Keratinocyte (primary cell): ENCODE measurements around the gene CEACAM6.

ENCODE experiments used
- EZH2 ChIP-seq: IDR thresholded peaks from one replicate; pipeline ENCODE4 v1.6.1; 2012; ENCODE audit warnings: inconsistent platforms, mild to moderate bottlenecking, low read length, moderate library complexity
- TF ChIP-seq, protein P1 (sequence below), 3 experiments: IDR thresholded peaks in 1 of 3; conservative IDR thresholded peaks in 1 of 3; optimal IDR thresholded peaks in 1 of 3; 2 replicates in 2 of 3; 3 replicates in 1 of 3; pipeline versions ENCODE3 to v1.5.1; 2011; ENCODE audit warnings: low read length in 3 of 3, mild to moderate bottlenecking in 3 of 3, moderate library complexity in 2 of 3, control low read depth in 1 of 3, inconsistent platforms in 1 of 3; ENCODE audit not compliant: insufficient read depth in 2 of 3; ENCODE audit errors: extremely low read depth in 1 of 3

DNA sequence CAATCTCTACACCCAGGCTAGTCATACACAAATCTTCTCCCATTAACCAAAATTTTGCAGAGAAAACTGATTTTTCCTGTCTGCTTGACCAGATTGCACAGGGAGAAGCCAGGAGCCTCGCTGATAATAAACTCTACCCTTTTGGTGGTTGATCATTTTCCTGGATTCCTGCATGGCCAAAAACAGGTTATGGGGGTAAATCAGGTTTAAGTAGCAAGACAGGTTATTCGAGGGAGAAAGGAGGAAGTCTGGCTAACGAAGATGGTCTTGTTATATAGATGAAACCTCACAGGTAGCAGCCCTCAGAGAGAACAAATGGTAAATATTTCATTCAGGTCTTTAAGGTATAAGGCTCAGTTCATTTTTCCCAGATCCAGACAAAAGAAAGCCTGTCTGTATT lies 16.0 kb upstream of the CEACAM6 start:
- TF ChIP-seq, protein P1, sequence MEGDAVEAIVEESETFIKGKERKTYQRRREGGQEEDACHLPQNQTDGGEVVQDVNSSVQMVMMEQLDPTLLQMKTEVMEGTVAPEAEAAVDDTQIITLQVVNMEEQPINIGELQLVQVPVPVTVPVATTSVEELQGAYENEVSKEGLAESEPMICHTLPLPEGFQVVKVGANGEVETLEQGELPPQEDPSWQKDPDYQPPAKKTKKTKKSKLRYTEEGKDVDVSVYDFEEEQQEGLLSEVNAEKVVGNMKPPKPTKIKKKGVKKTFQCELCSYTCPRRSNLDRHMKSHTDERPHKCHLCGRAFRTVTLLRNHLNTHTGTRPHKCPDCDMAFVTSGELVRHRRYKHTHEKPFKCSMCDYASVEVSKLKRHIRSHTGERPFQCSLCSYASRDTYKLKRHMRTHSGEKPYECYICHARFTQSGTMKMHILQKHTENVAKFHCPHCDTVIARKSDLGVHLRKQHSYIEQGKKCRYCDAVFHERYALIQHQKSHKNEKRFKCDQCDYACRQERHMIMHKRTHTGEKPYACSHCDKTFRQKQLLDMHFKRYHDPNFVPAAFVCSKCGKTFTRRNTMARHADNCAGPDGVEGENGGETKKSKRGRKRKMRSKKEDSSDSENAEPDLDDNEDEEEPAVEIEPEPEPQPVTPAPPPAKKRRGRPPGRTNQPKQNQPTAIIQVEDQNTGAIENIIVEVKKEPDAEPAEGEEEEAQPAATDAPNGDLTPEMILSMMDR (optimal IDR thresholded peaks at IDR 0.05 in 1 of 3, IDR thresholded peaks at IDR 0.05 in 1 of 3, conservative IDR thresholded peaks at IDR 0.05 in 1 of 3; ENCODE audit: extremely low read depth in 1 of 3, insufficient read depth in 2 of 3, low read length in 3 of 3), result no peak
- no peak for TF ChIP-seq EZH2
